Measurements from ENCODE around the gene EPS15. TPM values are rescaled to one million over a fixed set of nuclear protein-coding genes. Genes with fewer than 3 reads are reported as not detected.
A peak's percentile ranks its signal among the peaks of the same experiment; 100 is the strongest.
"Not testable (repeated sequence)": the region's sequence is repeated elsewhere in the genome, so short reads cannot be mapped to it uniquely, and the experiment has no call there.

Gene EPS15
- total and polyA plus RNA-seq, 2 donors (not counting 1 experiment from before 2014, with no cell fraction given), result 40.3 to 151 TPM

- ATAC-seq (ENCODE audit: low read depth) (no peak), DNase-seq (no peak)
- no peak overlapping the region for H3K4me3 ChIP-seq (ENCODE audit: control extremely low read depth in 1 of 5, extremely low read depth in 1 of 5, insufficient read depth in 1 of 5, low read depth in 2 of 5, low read length in 4 of 5)
- ChIA-PET CTCF (no interaction called here), POLR2A (interaction anchor here (0.6 kb wide), 1 partner anchor 273 kb away, joined by 3 read pairs; no protein-coding TSS in a partner anchor)
- TF ChIP-seq CTCF (IDR thresholded peaks at IDR 0.05) (no peak), EZH2 (IDR thresholded peaks at IDR 0.05; ENCODE audit: borderline replicate concordance, insufficient read depth, low read depth, low read length, poor library complexity, severe bottlenecking) (no peak)
- H3K9me3 Mint-ChIP-seq (ENCODE audit: insufficient read depth), result no peaks in the 10 kb centered on the region
- H3K27me3 Mint-ChIP-seq, result no peaks in the 10 kb centered on the region
- no peaks in the 10 kb centered on the region for H3K9me3 ChIP-seq (ENCODE audit: control extremely low read depth in 1 of 3, control insufficient read depth in 2 of 3, insufficient read depth in 1 of 3, low read length in 2 of 3)
- H3K4me1 Mint-ChIP-seq, result peaks cover 33% of the 10 kb centered on the region
- H3K27ac Mint-ChIP-seq, result no peak overlapping the region
- H2AFZ ChIP-seq (ENCODE audit: insufficient read depth, low read depth, low read length, poor library complexity, severe bottlenecking), result no peak overlapping the region
- H3K27ac ChIP-seq (ENCODE audit: low read length in 2 of 2), result no peak overlapping the region
- no peak overlapping the region for H3K4me2 ChIP-seq (replicated peaks; ENCODE audit: low read depth, low read length, poor library complexity, severe bottlenecking)
- H3K4me1 ChIP-seq (ENCODE audit: control insufficient read depth in 2 of 2, insufficient read depth in 2 of 2, low read length in 2 of 2), result peaks cover 7 to 10% of the 10 kb centered on the region in 2 donors
- intact Hi-C loops (cut with micrococcal nuclease), result loop anchor here (5.0 kb wide), 1 partner anchor 33 kb away; the partner anchor contains the start of gene EPS15
- peaks cover 50% of the 10 kb centered on the region for H4K20me1 ChIP-seq (ENCODE audit: control insufficient read depth, insufficient read depth, low read length, poor library complexity, severe bottlenecking)
- no peak overlapping the region for H3K4me3 Mint-ChIP-seq
- no peaks in the 10 kb centered on the region for H3K27me3 ChIP-seq (replicated peaks in 1 of 4; ENCODE audit: control extremely low read depth in 1 of 4, control insufficient read depth in 3 of 4, insufficient read depth in 4 of 4, low read length in 3 of 4)
- no peak overlapping the region for H3K9ac ChIP-seq (ENCODE audit: low read length)
- H3K36me3 ChIP-seq (replicated peaks in 1 of 2; ENCODE audit: control extremely low read depth in 1 of 2, control insufficient read depth in 1 of 2, extremely low read depth in 1 of 2, insufficient read depth in 2 of 2, low read length in 1 of 2), result peaks cover 0 to 3% of the 10 kb centered on the region in 2 experiments
- H3K79me2 ChIP-seq (ENCODE audit: control insufficient read depth, insufficient read depth, low read length), result peaks cover 91% of the 10 kb centered on the region
These were observed 34.5 kb downstream of the EPS15 start for GRCh38 chr1:51484591-51484990.

GRCh38 chr1:51482881-51483280 lies 36.2 kb downstream of the EPS15 start:
- H4K20me1 ChIP-seq (ENCODE audit: control insufficient read depth, insufficient read depth, low read length, poor library complexity, severe bottlenecking), result peaks cover 45% of the 10 kb centered on the region
- 93% methylated on average over 2 of the region's 4 CpGs for WGBS (ENCODE audit: insufficient coverage)
- TF ChIP-seq CTCF (IDR thresholded peaks at IDR 0.05), result no peak
- no peak for TF ChIP-seq EZH2 (IDR thresholded peaks at IDR 0.05; ENCODE audit: borderline replicate concordance, insufficient read depth, low read depth, low read length, poor library complexity, severe bottlenecking)
- H2AFZ ChIP-seq (ENCODE audit: insufficient read depth, low read depth, low read length, poor library complexity, severe bottlenecking), result no peak overlapping the region
- H3K27ac Mint-ChIP-seq, result no peak overlapping the region
- H3K9me3 Mint-ChIP-seq (ENCODE audit: insufficient read depth), result no peaks in the 10 kb centered on the region
- H3K27me3 ChIP-seq (replicated peaks in 1 of 4; ENCODE audit: control extremely low read depth in 1 of 4, control insufficient read depth in 3 of 4, insufficient read depth in 4 of 4, low read length in 3 of 4), result no peaks in the 10 kb centered on the region
- DNase-seq (no peak), ATAC-seq (ENCODE audit: low read depth) (no peak)
- peaks cover 76% of the 10 kb centered on the region for H3K79me2 ChIP-seq (ENCODE audit: control insufficient read depth, insufficient read depth, low read length)
- CTCF ChIA-PET, result no interaction called here
- POLR2A ChIA-PET, result no interaction called here
- H3K4me3 Mint-ChIP-seq, result no peak overlapping the region
- H3K4me2 ChIP-seq (replicated peaks; ENCODE audit: low read depth, low read length, poor library complexity, severe bottlenecking), result no peak overlapping the region
- H3K27ac ChIP-seq (ENCODE audit: low read length in 2 of 2), result no peak overlapping the region
- peaks cover 25% of the 10 kb centered on the region for H3K4me1 Mint-ChIP-seq
- no peaks in the 10 kb centered on the region for H3K27me3 Mint-ChIP-seq
- intact Hi-C loops (cut with micrococcal nuclease), result loop anchor here (5.0 kb wide), 1 partner anchor 34 kb away; the partner anchor contains the start of gene EPS15
- no peak overlapping the region for H3K9ac ChIP-seq (ENCODE audit: low read length)
- peaks cover 0 to 9% of the 10 kb centered on the region in 2 experiments for H3K36me3 ChIP-seq (replicated peaks in 1 of 2; ENCODE audit: control extremely low read depth in 1 of 2, control insufficient read depth in 1 of 2, extremely low read depth in 1 of 2, insufficient read depth in 2 of 2, low read length in 1 of 2)
- H3K4me3 ChIP-seq (ENCODE audit: control extremely low read depth in 1 of 5, extremely low read depth in 1 of 5, insufficient read depth in 1 of 5, low read depth in 2 of 5, low read length in 4 of 5), result no peak overlapping the region
- no peaks in the 10 kb centered on the region for H3K9me3 ChIP-seq (ENCODE audit: control extremely low read depth in 1 of 3, control insufficient read depth in 2 of 3, insufficient read depth in 1 of 3, low read length in 2 of 3)
- H3K4me1 ChIP-seq (ENCODE audit: control insufficient read depth in 2 of 2, insufficient read depth in 2 of 2, low read length in 2 of 2), result no peaks in the 10 kb centered on the region

- H3K9me3 Mint-ChIP-seq (ENCODE audit: insufficient read depth); H2AFZ ChIP-seq (ENCODE audit: insufficient read depth, low read depth, low read length, poor library complexity, severe bottlenecking); H3K9ac ChIP-seq (ENCODE audit: low read length); H3K9me3 ChIP-seq (ENCODE audit: control extremely low read depth in 1 of 3, control insufficient read depth in 2 of 3, insufficient read depth in 1 of 3, low read length in 2 of 3); H3K27me3 Mint-ChIP-seq; POLR2A ChIA-PET; H3K4me3 Mint-ChIP-seq; H3K4me2 ChIP-seq (replicated peaks; ENCODE audit: low read depth, low read length, poor library complexity, severe bottlenecking); H3K4me1 ChIP-seq (ENCODE audit: control insufficient read depth in 2 of 2, insufficient read depth in 2 of 2, low read length in 2 of 2); H3K27me3 ChIP-seq (replicated peaks in 1 of 4; ENCODE audit: control extremely low read depth in 1 of 4, control insufficient read depth in 3 of 4, insufficient read depth in 4 of 4, low read length in 3 of 4); DNase-seq; H3K79me2 ChIP-seq (ENCODE audit: control insufficient read depth, insufficient read depth, low read length); H3K4me3 ChIP-seq (ENCODE audit: control extremely low read depth in 1 of 5, extremely low read depth in 1 of 5, insufficient read depth in 1 of 5, low read depth in 2 of 5, low read length in 4 of 5); H3K27ac ChIP-seq (ENCODE audit: low read length in 2 of 2); ATAC-seq (ENCODE audit: low read depth): not testable (repeated sequence)
- peaks cover 6 to 36% of the 10 kb centered on the region in 2 experiments for H3K36me3 ChIP-seq (replicated peaks in 1 of 2; ENCODE audit: control extremely low read depth in 1 of 2, control insufficient read depth in 1 of 2, extremely low read depth in 1 of 2, insufficient read depth in 2 of 2, low read length in 1 of 2)
- Mint-ChIP-seq H3K27ac (peak overlapping the region; percentile 32), H3K4me1 (peaks cover 16% of the 10 kb centered on the region)
- CTCF ChIA-PET, result interaction anchor here (0.8 kb wide), 1 partner anchor 32 kb away, joined by 3 read pairs; no protein-coding TSS in a partner anchor
- intact Hi-C loops (cut with micrococcal nuclease), result loop anchor here (5.0 kb wide), 1 partner anchor 43 kb away; no protein-coding TSS in a partner anchor
- WGBS (ENCODE audit: insufficient coverage), result 53% methylated on average over 4 of the region's 9 CpGs
- H4K20me1 ChIP-seq (ENCODE audit: control insufficient read depth, insufficient read depth, low read length, poor library complexity, severe bottlenecking), result peaks cover 11% of the 10 kb centered on the region
These were observed 44.0 kb downstream of the EPS15 start for GRCh38 chr1:51474832-51475620.

Data from B cell (primary cell).